Skeletal muscle cell (primary cell): ENCODE data around the gene MKX.

ENCODE experiments used
- DNase-seq: peaks from one replicate; pipeline ENCODE4 v3.0.0-alpha.2; 2010; ENCODE audit warnings: low read depth
- H3K4me3 ChIP-seq: 2 replicates; pipeline ENCODE4 v1.5.1; 2011; ENCODE audit warnings: low read depth, mild to moderate bottlenecking, control low read depth, low read length, moderate library complexity

MKX gene

GRCh38 chr10:27745732-27746396, at the start of gene MKX:
Gene MKX, minus strand, starts transcription at chr10:27745819. Its CDS starts 2,404 bp downstream, at chr10:27743415.
- no peak for DNase-seq
- H3K4me3 ChIP-seq = peak within 1 kb of the TSS; percentile 57

GRCh38 chr10:27794157-27794556, 48.5 kb upstream of the MKX start:
- DNase-seq = no peak
- no peak overlapping the region for H3K4me3 ChIP-seq

- peak; percentile 0 for DNase-seq
- no peak overlapping the region for H3K4me3 ChIP-seq
Observed at GRCh38 chr10:27792216-27792615, 46.6 kb upstream of the MKX start.

- no peak overlapping the region for H3K4me3 ChIP-seq
- no peak for DNase-seq
Observed at GRCh38 chr10:27784272-27784671, 38.7 kb upstream of the MKX start.

- no peak overlapping the region for H3K4me3 ChIP-seq
- DNase-seq = peak; percentile 11
Observed at GRCh38 chr10:27783660-27784059, 38.0 kb upstream of the MKX start.

GRCh38 chr10:27779462-27780015, 33.9 kb upstream of the MKX start:
- no peak overlapping the region for H3K4me3 ChIP-seq
- no peak for DNase-seq

- no peak for DNase-seq
- H3K4me3 ChIP-seq = no peak overlapping the region
Observed at GRCh38 chr10:27774831-27775230, 29.2 kb upstream of the MKX start.

GRCh38 chr10:27771231-27771630, 25.6 kb upstream of the MKX start:
- no peak overlapping the region for H3K4me3 ChIP-seq
- no peak for DNase-seq

GRCh38 chr10:27770181-27770580, 24.6 kb upstream of the MKX start:
- no peak for DNase-seq
- H3K4me3 ChIP-seq = no peak overlapping the region

- no peak overlapping the region for H3K4me3 ChIP-seq
- DNase-seq = no peak
Observed at GRCh38 chr10:27760867-27761266, 15.2 kb upstream of the MKX start.

- DNase-seq = no peak
- no peak overlapping the region for H3K4me3 ChIP-seq
Observed at GRCh38 chr10:27759483-27760272, 14.1 kb upstream of the MKX start.

GRCh38 chr10:27752673-27753237, 7.1 kb upstream of the MKX start:
- no peak overlapping the region for H3K4me3 ChIP-seq
- no peak for DNase-seq

- no peak overlapping the region for H3K4me3 ChIP-seq
- DNase-seq = no peak
Observed at GRCh38 chr10:27748601-27749000, 3.0 kb upstream of the MKX start.

- no peak for DNase-seq
- no peak overlapping the region for H3K4me3 ChIP-seq
Observed at GRCh38 chr10:27747096-27747451, 1.5 kb upstream of the MKX start.

GRCh38 chr10:27746397-27747095, 927 bp upstream of the MKX start:
- DNase-seq = no peak
- H3K4me3 ChIP-seq = peak overlapping the region; percentile 57

- no peak for DNase-seq
Observed at GRCh38 chr10:27744802-27745731, 552 bp downstream of the MKX start.

GRCh38 chr10:27743877-27744801, 1.5 kb downstream of the MKX start:
- peak overlapping the region; percentile 57 for H3K4me3 ChIP-seq
- no peak for DNase-seq

More at GRCh38 chr10:27744802-27745731, 552 bp downstream of the MKX start:
- H3K4me3 ChIP-seq = peak overlapping the region; percentile 57
